K562 (cell line): ENCODE data around the gene CCDC117. TPM values are rescaled to one million over a fixed set of nuclear protein-coding genes. Genes with fewer than 3 reads are reported as not detected.

Experiments used
- ATAC-seq: fragments of 200-7000 bp; cut with Tn5 transposase; 3 replicates; pipeline ENCODE4 v1.9.1; 2020; ENCODE audit warnings: moderate library complexity
- BruUV-seq: library from RNA; stranded (reverse); fragments of 400-500 nt; replicated peaks from 2 replicates; lab custom pipeline; 2021; lab: Mats Ljungman, UMichigan
- CTCF ChIA-PET: fragments of 300-600 bp; formaldehyde crosslinking; extraction: SDS; loops from one replicate; lab custom pipeline; 2021; ENCODE audit warnings: low intra/inter-chr PET ratio; lab: Yijun Ruan, JAX
- POLR2A ChIA-PET: fragments of 300-600, 350-650 bp; sonication (Branson Sonifier 250); formaldehyde crosslinking; extraction: SDS; loops from one replicate; lab custom pipeline; 2021; ENCODE audit warnings: antibody characterized with exemption, inconsistent platforms; lab: Yijun Ruan, JAX
- DNase-seq, 4 experiments: peaks; one replicate each; pipeline versions ENCODE4 v3.0.0 to v3.0.0-alpha.2; 2011 to 2018; ENCODE audit warnings: low spot score in 3 of 4, mixed read lengths in 3 of 4; ENCODE audit errors: extremely low read depth in 1 of 4
- FAIRE-seq: peaks from 2 replicates; lab custom pipeline; 2011; peaks lifted over from hg19 to GRCh38; lab: Jason Lieb, UNC
- H2AFZ ChIP-seq: 2 replicates; pipeline ENCODE4 v1.6.0; 2011; ENCODE audit warnings: low read depth, low read length, control low read depth, inconsistent platforms
- H3K27ac ChIP-seq: fragments of 200-600 bp; 3 replicates; pipeline ENCODE4 v1.8.0; 2011; ENCODE audit warnings: low read depth, mild to moderate bottlenecking, control low read depth, inconsistent platforms, low read length, moderate library complexity, mixed read lengths; ENCODE audit errors: extremely low read depth
- H3K27me3 ChIP-seq, 2 experiments: fragments of 300-600 bp in 1 of 2; 2 replicates in 1 of 2; 3 replicates in 1 of 2; pipeline versions ENCODE4 v1.6.0 to v1.8.0; 2011; ENCODE audit warnings: inconsistent platforms in 2 of 2, low read length in 2 of 2, mild to moderate bottlenecking in 1 of 2, mixed read lengths in 1 of 2, moderate library complexity in 1 of 2; ENCODE audit not compliant: control insufficient read depth in 2 of 2, insufficient read depth in 2 of 2
- H3K36me3 ChIP-seq: fragments of 300-600 bp; 3 replicates; pipeline ENCODE4 v1.8.0; 2011; ENCODE audit warnings: mild to moderate bottlenecking, low read length, inconsistent platforms; ENCODE audit not compliant: control insufficient read depth, insufficient read depth
- H3K4me1 ChIP-seq, 2 experiments: fragments of 200-600 bp in 1 of 2; replicated peaks in 1 of 2; 2 replicates in 1 of 2; 3 replicates in 1 of 2; pipeline versions ENCODE4 v1.5.1 to v1.8.0; 2011; ENCODE audit warnings: inconsistent platforms in 2 of 2, low read length in 2 of 2, mild to moderate bottlenecking in 1 of 2, mixed read lengths in 1 of 2, moderate library complexity in 1 of 2; ENCODE audit not compliant: control insufficient read depth in 2 of 2, insufficient read depth in 2 of 2
- H3K4me2 ChIP-seq: 2 replicates; pipeline ENCODE4 v1.6.1; 2011; ENCODE audit warnings: low read length, control low read depth, inconsistent platforms, mixed read lengths; ENCODE audit not compliant: insufficient read depth
- H3K4me3 ChIP-seq: fragments of 200-600 bp; sonication (generic), shearing (Covaris generic); 2 replicates; pipeline ENCODE4 v1.5.1; 2016; ENCODE audit warnings: control low read depth, inconsistent platforms
- H3K79me2 ChIP-seq: fragments of 200-600 bp; 3 replicates; pipeline ENCODE4 v1.8.0; 2011; ENCODE audit warnings: low read length, inconsistent platforms; ENCODE audit not compliant: control insufficient read depth, insufficient read depth
- H3K9ac ChIP-seq, 2 experiments: 2 replicates each; pipeline versions ENCODE4 v1.6.0 to v1.6.1; 2011; ENCODE audit warnings: low read depth in 2 of 2, low read length in 2 of 2, control low read depth in 1 of 2, inconsistent platforms in 1 of 2, mild to moderate bottlenecking in 1 of 2, mixed read lengths in 1 of 2; ENCODE audit not compliant: insufficient read depth in 1 of 2
- H3K9me1 ChIP-seq: one replicate; pipeline ENCODE4 v1.6.0; 2011; ENCODE audit warnings: inconsistent platforms, mild to moderate bottlenecking, low read length, moderate library complexity; ENCODE audit not compliant: control insufficient read depth, insufficient read depth
- H3K9me3 ChIP-seq: replicated peaks from 2 replicates; pipeline ENCODE4 v1.5.1; 2011; ENCODE audit warnings: low read depth, low read length, inconsistent platforms; ENCODE audit not compliant: control insufficient read depth, insufficient read depth
- H4K20me1 ChIP-seq: replicated peaks from 2 replicates; pipeline ENCODE4 v1.6.1; 2011; ENCODE audit warnings: low read length, inconsistent platforms, mixed read lengths; ENCODE audit not compliant: control insufficient read depth, insufficient read depth
- CHCHD3 ChIP-seq: fragments of 250-450 bp; sonication (Bioruptor Pico); IDR thresholded peaks from 2 replicates; pipeline ENCODE4 v2.1.2; 2022; ENCODE audit warnings: mild to moderate bottlenecking
- CXXC5 ChIP-seq: fragments of 250-450 bp; sonication (Bioruptor Pico); IDR thresholded peaks from 2 replicates; pipeline ENCODE4 v1.8.0; 2022; ENCODE audit warnings: inconsistent platforms, mild to moderate bottlenecking, moderate library complexity
- EZH2 ChIP-seq: IDR thresholded peaks from 2 replicates; pipeline ENCODE4 v1.6.1; 2012; ENCODE audit warnings: low read depth, mild to moderate bottlenecking, inconsistent platforms, low read length, borderline replicate concordance
- HDAC6 ChIP-seq: IDR thresholded peaks from 2 replicates; pipeline ENCODE4 v1.6.1; 2012; ENCODE audit warnings: low read depth, mild to moderate bottlenecking, control low read depth, inconsistent platforms, low read length, moderate library complexity
- LCOR ChIP-seq: sonication (generic); formaldehyde crosslinking; IDR thresholded peaks from 2 replicates; pipeline ENCODE4 v1.8.0; 2022; ENCODE audit warnings: mild to moderate bottlenecking, missing genetic modification reagents
- MAFF ChIP-seq: IDR thresholded peaks from 2 replicates; pipeline ENCODE4 v1.6.1; 2012; ENCODE audit warnings: low read length, improper control_type of control experiment
- MITF ChIP-seq: IDR thresholded peaks from 2 replicates; pipeline ENCODE4 v1.6.1; 2014; ENCODE audit warnings: antibody characterized with exemption
- PBX2 ChIP-seq, 2 experiments: IDR thresholded peaks in 1 of 2; conservative IDR thresholded peaks in 1 of 2; 2 replicates each; pipeline ENCODE4 v1.6.1; 2016; ENCODE audit warnings: low read depth in 2 of 2, mild to moderate bottlenecking in 1 of 2, missing compliant biosample characterization in 1 of 2, missing genetic modification characterization in 1 of 2, moderate library complexity in 1 of 2
- POLR2AphosphoS2 ChIP-seq: IDR thresholded peaks from 2 replicates; pipeline ENCODE4 v1.6.1; 2012; ENCODE audit warnings: low read length, improper control_type of control experiment
- RHOXF2B ChIP-seq: fragments of 250-450 bp; sonication (Bioruptor Pico); conservative IDR thresholded peaks from 2 replicates; pipeline ENCODE4 v1.5.1; 2021
- SRSF7 ChIP-seq: fragments of 200-400 bp; formaldehyde crosslinking; optimal IDR thresholded peaks from 2 replicates; pipeline ENCODE3; 2017; ENCODE audit warnings: mild to moderate bottlenecking, low read depth, low read length
- TAF15 ChIP-seq: fragments of 200-400 bp; formaldehyde crosslinking; IDR thresholded peaks from 2 replicates; pipeline ENCODE4 v1.6.1; 2017; ENCODE audit warnings: mild to moderate bottlenecking, low read depth, low read length, moderate library complexity
- ZBTB7A ChIP-seq: IDR thresholded peaks from 2 replicates; pipeline ENCODE4 v1.6.1; 2011; ENCODE audit warnings: low read depth, mild to moderate bottlenecking, low read length, moderate library complexity, borderline replicate concordance; ENCODE audit not compliant: control insufficient read depth
- ZFX ChIP-seq: sonication (generic); formaldehyde crosslinking; IDR thresholded peaks from 2 replicates; pipeline ENCODE4 v1.8.0; 2022; ENCODE audit warnings: mild to moderate bottlenecking, missing genetic modification reagents, moderate library complexity
- WGBS: fragments of 100-300 bp; shearing (Covaris generic); methylation state at CpG from one replicate; pipeline ENCODE4 v1.1.6; 2016; ENCODE audit warnings: low coverage, mixed read lengths; ENCODE audit not compliant: insufficient coverage; ENCODE audit errors: missing lambda C conversion rate; 5-methylcytosine and 5-hydroxymethylcytosine counted together
- in situ Hi-C: fragments of 300-500 bp; cut with MboI; formaldehyde crosslinking; loops from 4 replicates; pipeline ENCODE4 v1.15.0; 2018; ENCODE audit warnings: inconsistent platforms, mixed read lengths
- intact Hi-C: fragments of 100-400 bp; cut with micrococcal nuclease; formaldehyde crosslinking; loops from 2 replicates; pipeline ENCODE4 v1.14.2; 2022
- polyA plus RNA-seq, 8 experiments: library from polyadenylated mRNA; depleted of rRNA in 4 of 8; stranded (reverse) in 5 of 8; unstranded in 3 of 8; fragments of >200 nt; fragmentation: Nextera tagmentation in 2 of 8; fragmentation: Illumina TruSeq in 1 of 8; extraction: Ambion mirVana in 2 of 8; extraction: Trizol in 1 of 8; gene quantifications; 2 replicates each; pipeline versions ENCODE4 v1.2.1 to v1.2.3, GENCODE V29; 2011 to 2014; ENCODE audit warnings: inconsistent platforms in 1 of 8, missing spikeins in 1 of 8
- total RNA-seq, 7 experiments: library from RNA; depleted of rRNA in 6 of 7; stranded (reverse); fragments of >200 nt in 6 of 7; fragmentation: Illumina TruSeq in 2 of 7; extraction: Trizol in 2 of 7; gene quantifications; 2 replicates each; pipeline versions ENCODE4 v1.2.1 to v1.2.3, GENCODE V29; 2011 to 2021; ENCODE audit warnings: low replicate concordance in 1 of 7
- TF ChIP-seq, protein P1 (sequence below): fragments of 250-450 bp; sonication (Bioruptor Pico); IDR thresholded peaks from 2 replicates; pipeline ENCODE4 v1.5.0; 2021

The CCDC117 gene
- total and polyA plus RNA-seq, 9 of the 15 experiments (the other 6 are each of a cell fraction or from before 2014, with no cell fraction given) = 5.7 to 23.3 (median 15.8) TPM

GRCh38 chr22:28791841-28792490, 19.5 kb downstream of the CCDC117 start:
- peaks cover 37% of the 10 kb centered on the region for H3K36me3 ChIP-seq
- TF ChIP-seq CHCHD3 (CRISPR knock-in tag) (no peak), HDAC6 (no peak), POLR2AphosphoS2 (no peak), TAF15 (no peak), EZH2 (no peak), MAFF (no peak), ZFX (no peak), SRSF7 (no peak), MITF (no peak), ZBTB7A (no peak), CXXC5 (no peak), RHOXF2B (CRISPR knock-in tag) (no peak), PBX2 (CRISPR knock-in tag; IDR thresholded peaks at IDR 0.05; ENCODE audit: low read depth) (no peak), PBX2 (tag; conservative IDR thresholded peaks at IDR 0.05; ENCODE audit: low read depth) (no peak), LCOR (no peak)
- TF ChIP-seq, protein P1, sequence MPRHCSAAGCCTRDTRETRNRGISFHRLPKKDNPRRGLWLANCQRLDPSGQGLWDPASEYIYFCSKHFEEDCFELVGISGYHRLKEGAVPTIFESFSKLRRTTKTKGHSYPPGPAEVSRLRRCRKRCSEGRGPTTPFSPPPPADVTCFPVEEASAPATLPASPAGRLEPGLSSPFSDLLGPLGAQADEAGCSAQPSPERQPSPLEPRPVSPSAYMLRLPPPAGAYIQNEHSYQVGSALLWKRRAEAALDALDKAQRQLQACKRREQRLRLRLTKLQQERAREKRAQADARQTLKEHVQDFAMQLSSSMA (CRISPR knock-in tag) = no peak
- peaks cover 3 to 5% of the 10 kb centered on the region in 2 experiments; a peak in 3 of 5 replicates for H3K4me1 ChIP-seq
- no peak overlapping the region for H2AFZ ChIP-seq
- no peak overlapping the region for H3K9ac ChIP-seq
- no peaks in the 10 kb centered on the region for H3K9me3 ChIP-seq
- H3K79me2 ChIP-seq = peaks cover 21% of the 10 kb centered on the region
- ChIA-PET POLR2A (interaction anchor here (0.6 to 9.4 kb wide), 5 partner anchors 6 to 315 kb away, joined by 3 to 109 read pairs (median 3); partner anchors contain the start of genes CCDC117 and XBP1), CTCF (no interaction called here)
- in situ Hi-C loops = no loop called here
- H4K20me1 ChIP-seq = peaks cover 24% of the 10 kb centered on the region
- WGBS = 0% methylated on average over 1 of the region's 3 CpGs
- ATAC-seq (no peak; the same call in 1 of the 3 replicates), DNase-seq (no peak), FAIRE-seq (no peak)
- BruUV-seq = no TSS peak
- H3K9me1 ChIP-seq = peaks cover 4% of the 10 kb centered on the region
- H3K4me3 ChIP-seq = no peak overlapping the region
- no peak overlapping the region for H3K27ac ChIP-seq
- no peaks in the 10 kb centered on the region for H3K27me3 ChIP-seq
- intact Hi-C loops = loop anchor here (5.0 kb wide), 1 partner anchor 35 kb away; no protein-coding TSS in a partner anchor
- H3K4me2 ChIP-seq = no peak overlapping the region
